ENCODE measurements around the gene PLXDC1. TPM values are rescaled to one million over a fixed set of nuclear protein-coding genes. Genes with fewer than 3 reads are reported as not detected.

PLXDC1 gene
- total and polyA plus RNA-seq, 2 donors (not counting 1 experiment from before 2014, with no cell fraction given) = 5.8 to 6.3 TPM

DNA sequence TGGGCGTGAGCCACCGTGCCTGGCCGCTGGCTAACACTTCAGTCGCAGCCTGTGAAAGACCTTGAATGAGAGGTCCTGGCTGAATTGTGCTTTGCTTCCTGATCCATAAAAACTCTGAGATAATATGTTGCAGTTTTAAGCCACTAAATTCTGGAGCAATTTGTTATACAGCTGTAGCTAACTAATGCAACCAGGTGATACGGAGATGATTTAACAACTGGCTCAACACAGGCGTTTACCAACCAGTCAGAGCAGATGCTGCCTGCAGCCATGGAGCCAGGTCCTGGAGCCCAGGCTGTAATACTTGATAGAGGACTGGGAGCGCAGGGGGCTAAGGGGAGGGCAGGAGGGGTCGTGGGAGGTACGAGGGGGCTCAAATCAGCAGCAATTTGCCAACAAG lies 50.9 kb downstream of the PLXDC1 start:
- no peak overlapping the region for H3K4me3 ChIP-seq (replicated peaks in 1 of 4; ENCODE audit: control extremely low read depth in 1 of 4, insufficient read depth in 1 of 4, low read depth in 3 of 4, low read length in 4 of 4)
- no peak overlapping the region for H2AFZ ChIP-seq (ENCODE audit: low read length)
- no peak overlapping the region for H3K9ac ChIP-seq (ENCODE audit: insufficient read depth, low read length)
- no peaks in the 10 kb centered on the region for H4K20me1 ChIP-seq (ENCODE audit: control insufficient read depth, extremely low read depth, insufficient read depth, low read length)
- H3K36me3 ChIP-seq (ENCODE audit: control insufficient read depth, insufficient read depth, low read length) = no peaks in the 10 kb centered on the region
- H3K4me2 ChIP-seq (ENCODE audit: extremely low read depth, insufficient read depth, low read length) = no peak overlapping the region
- H3K27me3 ChIP-seq (ENCODE audit: control insufficient read depth, insufficient read depth, low read length) = peaks cover 6% of the 10 kb centered on the region
- peaks cover 10% of the 10 kb centered on the region for H3K4me1 ChIP-seq (ENCODE audit: control insufficient read depth, extremely low read depth, insufficient read depth, low read length)
- no peak overlapping the region for H3K27ac ChIP-seq (ENCODE audit: insufficient read depth, low read length)
- no peak for DNase-seq (ENCODE audit: low read depth in 2 of 2)
- no peaks in the 10 kb centered on the region for H3K79me2 ChIP-seq (ENCODE audit: control insufficient read depth, insufficient read depth, low read length)
- no peaks in the 10 kb centered on the region for H3K9me3 ChIP-seq (ENCODE audit: control insufficient read depth, insufficient read depth, low read depth, low read length)
- TF ChIP-seq EZH2 (IDR thresholded peaks at IDR 0.05; ENCODE audit: low read length, missing control alignments) = no peak
- TF ChIP-seq, protein P1, sequence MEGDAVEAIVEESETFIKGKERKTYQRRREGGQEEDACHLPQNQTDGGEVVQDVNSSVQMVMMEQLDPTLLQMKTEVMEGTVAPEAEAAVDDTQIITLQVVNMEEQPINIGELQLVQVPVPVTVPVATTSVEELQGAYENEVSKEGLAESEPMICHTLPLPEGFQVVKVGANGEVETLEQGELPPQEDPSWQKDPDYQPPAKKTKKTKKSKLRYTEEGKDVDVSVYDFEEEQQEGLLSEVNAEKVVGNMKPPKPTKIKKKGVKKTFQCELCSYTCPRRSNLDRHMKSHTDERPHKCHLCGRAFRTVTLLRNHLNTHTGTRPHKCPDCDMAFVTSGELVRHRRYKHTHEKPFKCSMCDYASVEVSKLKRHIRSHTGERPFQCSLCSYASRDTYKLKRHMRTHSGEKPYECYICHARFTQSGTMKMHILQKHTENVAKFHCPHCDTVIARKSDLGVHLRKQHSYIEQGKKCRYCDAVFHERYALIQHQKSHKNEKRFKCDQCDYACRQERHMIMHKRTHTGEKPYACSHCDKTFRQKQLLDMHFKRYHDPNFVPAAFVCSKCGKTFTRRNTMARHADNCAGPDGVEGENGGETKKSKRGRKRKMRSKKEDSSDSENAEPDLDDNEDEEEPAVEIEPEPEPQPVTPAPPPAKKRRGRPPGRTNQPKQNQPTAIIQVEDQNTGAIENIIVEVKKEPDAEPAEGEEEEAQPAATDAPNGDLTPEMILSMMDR (conservative IDR thresholded peaks at IDR 0.05 in 1 of 2, IDR thresholded peaks at IDR 0.05 in 1 of 2; ENCODE audit: low read depth in 1 of 2, low read length in 2 of 2) = no peak

DNA sequence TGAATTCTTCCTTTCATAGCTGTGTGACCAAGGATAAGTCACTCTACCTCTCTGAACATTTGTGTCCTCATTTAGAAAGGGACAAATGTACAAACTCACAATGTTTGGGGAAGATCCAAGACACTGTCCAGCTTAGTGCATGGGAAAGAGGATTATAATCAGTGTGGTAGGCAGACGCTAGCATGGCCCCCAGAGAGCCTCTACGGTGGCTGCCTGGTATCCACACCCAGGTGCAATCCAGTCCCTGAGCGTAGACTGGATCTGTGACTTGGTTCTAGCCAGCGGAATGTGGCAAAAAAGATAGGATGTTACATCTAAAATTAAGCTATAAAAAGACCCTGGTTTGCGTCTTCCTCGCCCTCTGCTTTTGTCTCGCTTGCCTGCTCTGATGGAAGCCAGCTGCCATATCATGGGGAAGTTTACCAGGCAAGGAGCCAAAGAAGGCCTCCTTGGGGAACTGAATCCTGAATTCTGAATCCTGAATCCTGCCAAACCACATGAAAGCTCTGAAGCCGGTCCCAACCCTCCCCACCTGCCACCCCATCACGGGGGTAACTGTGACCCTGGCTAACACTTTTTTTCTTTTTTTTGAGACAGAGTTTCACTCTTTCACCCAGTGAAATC lies 51.7 kb downstream of the PLXDC1 start:
- Histone ChIP-seq H2AFZ (ENCODE audit: low read length) (no peak overlapping the region), H3K36me3 (ENCODE audit: control insufficient read depth, insufficient read depth, low read length) (no peaks in the 10 kb centered on the region), H3K9ac (ENCODE audit: insufficient read depth, low read length) (no peak overlapping the region), H3K27me3 (ENCODE audit: control insufficient read depth, insufficient read depth, low read length) (peaks cover 6% of the 10 kb centered on the region), H3K4me1 (ENCODE audit: control insufficient read depth, extremely low read depth, insufficient read depth, low read length) (peaks cover 10% of the 10 kb centered on the region), H3K4me2 (ENCODE audit: extremely low read depth, insufficient read depth, low read length) (peak overlapping the region; percentile 30), H4K20me1 (ENCODE audit: control insufficient read depth, extremely low read depth, insufficient read depth, low read length) (no peaks in the 10 kb centered on the region), H3K9me3 (ENCODE audit: control insufficient read depth, insufficient read depth, low read depth, low read length) (no peaks in the 10 kb centered on the region), H3K27ac (ENCODE audit: insufficient read depth, low read length) (no peak overlapping the region), H3K4me3 (replicated peaks in 1 of 4; ENCODE audit: control extremely low read depth in 1 of 4, insufficient read depth in 1 of 4, low read depth in 3 of 4, low read length in 4 of 4) (no peak overlapping the region), H3K79me2 (ENCODE audit: control insufficient read depth, insufficient read depth, low read length) (no peaks in the 10 kb centered on the region)
- DNase-seq (ENCODE audit: low read depth in 2 of 2) = peak; percentile 67 to 86
- no peak for TF ChIP-seq EZH2 (IDR thresholded peaks at IDR 0.05; ENCODE audit: low read length, missing control alignments)
- TF ChIP-seq, protein P1 (conservative IDR thresholded peaks at IDR 0.05 in 1 of 2, IDR thresholded peaks at IDR 0.05 in 1 of 2; ENCODE audit: low read depth in 1 of 2, low read length in 2 of 2) = no peak

DNA sequence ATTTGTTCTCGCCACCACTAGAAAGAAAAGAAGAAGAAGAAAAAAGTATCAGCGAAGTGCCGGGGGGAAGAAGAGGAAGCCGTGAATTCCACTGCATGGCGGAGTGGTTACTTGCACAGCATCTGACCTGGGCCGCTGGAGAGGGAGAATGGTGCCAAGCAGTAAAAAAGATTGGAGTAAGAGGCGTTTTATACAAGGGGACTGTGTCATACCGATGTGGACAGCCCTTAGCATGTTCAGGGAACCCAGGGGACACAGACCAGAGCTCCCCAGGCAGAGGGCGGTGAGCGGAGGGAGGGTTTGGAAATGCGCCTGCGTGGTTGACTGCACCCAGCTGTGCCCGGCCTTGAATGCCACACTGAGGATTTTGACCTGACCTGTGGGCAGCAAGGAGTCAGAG lies 52.8 kb downstream of the PLXDC1 start:
- no peak overlapping the region for H2AFZ ChIP-seq (ENCODE audit: low read length)
- no peaks in the 10 kb centered on the region for H3K9me3 ChIP-seq (ENCODE audit: control insufficient read depth, insufficient read depth, low read depth, low read length)
- peaks cover 6% of the 10 kb centered on the region for H3K27me3 ChIP-seq (ENCODE audit: control insufficient read depth, insufficient read depth, low read length)
- H3K9ac ChIP-seq (ENCODE audit: insufficient read depth, low read length) = no peak overlapping the region
- no peaks in the 10 kb centered on the region for H3K36me3 ChIP-seq (ENCODE audit: control insufficient read depth, insufficient read depth, low read length)
- no peak overlapping the region for H3K4me3 ChIP-seq (replicated peaks in 1 of 4; ENCODE audit: control extremely low read depth in 1 of 4, insufficient read depth in 1 of 4, low read depth in 3 of 4, low read length in 4 of 4)
- H3K4me1 ChIP-seq (ENCODE audit: control insufficient read depth, extremely low read depth, insufficient read depth, low read length) = peaks cover 4% of the 10 kb centered on the region
- no peaks in the 10 kb centered on the region for H3K79me2 ChIP-seq (ENCODE audit: control insufficient read depth, insufficient read depth, low read length)
- no peak overlapping the region for H3K27ac ChIP-seq (ENCODE audit: insufficient read depth, low read length)
- no peak overlapping the region for H3K4me2 ChIP-seq (ENCODE audit: extremely low read depth, insufficient read depth, low read length)
- DNase-seq (ENCODE audit: low read depth in 2 of 2) = no peak
- no peaks in the 10 kb centered on the region for H4K20me1 ChIP-seq (ENCODE audit: control insufficient read depth, extremely low read depth, insufficient read depth, low read length)
- TF ChIP-seq EZH2 (IDR thresholded peaks at IDR 0.05; ENCODE audit: low read length, missing control alignments) = no peak
- TF ChIP-seq, protein P1 (conservative IDR thresholded peaks at IDR 0.05 in 1 of 2, IDR thresholded peaks at IDR 0.05 in 1 of 2; ENCODE audit: low read depth in 1 of 2, low read length in 2 of 2) = no peak

Data from fibroblast of lung (primary cell).